Osteoblast (primary cell): Measurements from ENCODE around the gene ZNF513. TPM values are rescaled to one million over a fixed set of nuclear protein-coding genes. Genes with fewer than 3 reads are reported as not detected.

Source experiments
- DNase-seq: peaks from one replicate; pipeline ENCODE4 v3.0.0; 2011; ENCODE audit warnings: low spot score, mixed read lengths; ENCODE audit not compliant: insufficient read length; ENCODE audit errors: missing footprints
- H2AFZ ChIP-seq: 2 replicates; pipeline ENCODE4 v1.6.0; 2011; ENCODE audit warnings: mild to moderate bottlenecking, low read length
- H3K27ac ChIP-seq: 2 replicates; pipeline ENCODE4 v1.5.1; 2011; ENCODE audit warnings: mild to moderate bottlenecking, low read depth, low read length, moderate library complexity
- H3K27me3 ChIP-seq: 2 replicates; pipeline ENCODE4 v1.6.0; 2012; ENCODE audit warnings: mild to moderate bottlenecking, control low read depth, inconsistent platforms, low read length, moderate library complexity; ENCODE audit not compliant: insufficient read depth
- H3K36me3 ChIP-seq: 2 replicates; pipeline ENCODE4 v1.5.1; 2011; ENCODE audit warnings: mild to moderate bottlenecking, low read length, control low read depth, moderate library complexity; ENCODE audit not compliant: insufficient read depth
- H3K4me1 ChIP-seq: 2 replicates; pipeline ENCODE4 v1.5.1; 2011; ENCODE audit warnings: mild to moderate bottlenecking, low read length, control low read depth, moderate library complexity; ENCODE audit not compliant: insufficient read depth
- H3K4me2 ChIP-seq: 2 replicates; pipeline ENCODE4 v1.6.0; 2011; ENCODE audit warnings: mild to moderate bottlenecking, low read length; ENCODE audit not compliant: insufficient read depth
- H3K4me3 ChIP-seq: fragments of 200-600 bp; sonication (generic); 3 replicates; pipeline ENCODE4 v1.5.1; 2012; ENCODE audit warnings: mild to moderate bottlenecking, low read length, inconsistent platforms; ENCODE audit not compliant: insufficient read depth
- H3K79me2 ChIP-seq: 2 replicates; pipeline ENCODE4 v1.6.0; 2012; ENCODE audit warnings: mild to moderate bottlenecking, low read length, control low read depth, inconsistent platforms; ENCODE audit not compliant: insufficient read depth
- H3K9me3 ChIP-seq: 2 replicates; pipeline ENCODE4 v1.5.1; 2011; ENCODE audit warnings: low read depth, low read length, control low read depth
- H4K20me1 ChIP-seq: 2 replicates; pipeline ENCODE4 v1.6.0; 2012; ENCODE audit warnings: mild to moderate bottlenecking, low read length, control low read depth; ENCODE audit not compliant: insufficient read depth
- CTCF ChIP-seq: IDR thresholded peaks from 2 replicates; pipeline ENCODE4 v1.5.1; 2011; ENCODE audit warnings: mild to moderate bottlenecking, low read depth, low read length, moderate library complexity; ENCODE audit errors: extremely low read depth
- total RNA-seq: library from RNA; depleted of rRNA; stranded (reverse); fragments of >200 nt; gene quantifications from 2 replicates; pipeline ENCODE4 v1.2.3, GENCODE V29; 2012

The ZNF513 gene
- total RNA-seq, 1 donor = 8.3 TPM

GRCh38 chr2:27335311-27335710 lies 45.2 kb downstream of the ZNF513 start:
- H3K36me3 ChIP-seq = peaks cover 56% of the 10 kb centered on the region
- H3K79me2 ChIP-seq = no peaks in the 10 kb centered on the region
- DNase-seq = no peak
- H3K27me3 ChIP-seq = no peaks in the 10 kb centered on the region
- no peaks in the 10 kb centered on the region for H4K20me1 ChIP-seq
- TF ChIP-seq CTCF = no peak
- no peak overlapping the region for H3K4me2 ChIP-seq
- H3K9me3 ChIP-seq = no peaks in the 10 kb centered on the region
- H3K4me3 ChIP-seq = no peak overlapping the region
- H3K4me1 ChIP-seq = no peaks in the 10 kb centered on the region
- H3K27ac ChIP-seq = no peak overlapping the region
- no peak overlapping the region for H2AFZ ChIP-seq

Other genes starting within 250 kb of the ZNF513 start
- gene PREB, start 246.1 kb downstream of the ZNF513 start, total RNA-seq = 42.4 and 45.2 TPM in 2 replicates
- not detected in 2 replicates for gene PRR30, start 241.3 kb downstream of the ZNF513 start, total RNA-seq
- gene TCF23, start 231.7 kb downstream of the ZNF513 start, total RNA-seq = not detected in 2 replicates
- 187 and 198 TPM in 2 replicates for gene ATRAID, start 168.7 kb downstream of the ZNF513 start, total RNA-seq
- 14.1 TPM in 2 replicates for gene SLC5A6, start 168.5 kb downstream of the ZNF513 start, total RNA-seq
- gene CAD, start 163.4 kb downstream of the ZNF513 start, total RNA-seq = 28.6 and 30.8 TPM in 2 replicates
- gene SLC30A3, start 117.7 kb downstream of the ZNF513 start, total RNA-seq = under 0.01 and 0.88 TPM in 2 replicates
- gene DNAJC5G, start 105.3 kb downstream of the ZNF513 start, total RNA-seq = not detected in 2 replicates
- gene TRIM54, start 98.3 kb downstream of the ZNF513 start, total RNA-seq = not detected in 2 replicates
- 0.36 and 1.2 TPM in 2 replicates for gene UCN, start 72.3 kb downstream of the ZNF513 start, total RNA-seq
- gene MPV17, start 57.6 kb downstream of the ZNF513 start, total RNA-seq = 98.8 and 112 TPM in 2 replicates
- 32.7 and 34.4 TPM in 2 replicates for gene GTF3C2, start 24.0 kb downstream of the ZNF513 start, total RNA-seq
- gene EIF2B4, start 10.4 kb downstream of the ZNF513 start, total RNA-seq = 19.2 and 24.2 TPM in 2 replicates
- gene SNX17, start 10.1 kb downstream of the ZNF513 start, total RNA-seq = 152 and 165 TPM in 2 replicates
- 56.6 and 65.5 TPM in 2 replicates for gene PPM1G, start 28.9 kb upstream of the ZNF513 start, total RNA-seq
- gene NRBP1, start 47.9 kb upstream of the ZNF513 start, total RNA-seq = 147 and 151 TPM in 2 replicates
- under 0.01 and 0.72 TPM in 2 replicates for gene KRTCAP3, start 61.6 kb upstream of the ZNF513 start, total RNA-seq
- 33.3 and 35.5 TPM in 2 replicates for gene IFT172, start 109.0 kb upstream of the ZNF513 start, total RNA-seq
- gene FNDC4, start 114.5 kb upstream of the ZNF513 start, total RNA-seq = 21.2 and 21.4 TPM in 2 replicates
- 1.2 and 1.4 TPM in 2 replicates for gene GCKR, start 116.1 kb upstream of the ZNF513 start, total RNA-seq
- 21.4 and 21.8 TPM in 2 replicates for gene ZNF512, start 202.3 kb upstream of the ZNF513 start, total RNA-seq
- gene CCDC121, start 248.3 kb upstream of the ZNF513 start, total RNA-seq = 1.1 and 1.2 TPM in 2 replicates
- 27.5 and 33.0 TPM in 2 replicates for gene GPN1, start 248.3 kb upstream of the ZNF513 start, total RNA-seq